ENCODE data around the gene DNM3.
A peak's percentile ranks its signal among the peaks of the same experiment; 100 is the strongest.

The DNM3 gene

DNA sequence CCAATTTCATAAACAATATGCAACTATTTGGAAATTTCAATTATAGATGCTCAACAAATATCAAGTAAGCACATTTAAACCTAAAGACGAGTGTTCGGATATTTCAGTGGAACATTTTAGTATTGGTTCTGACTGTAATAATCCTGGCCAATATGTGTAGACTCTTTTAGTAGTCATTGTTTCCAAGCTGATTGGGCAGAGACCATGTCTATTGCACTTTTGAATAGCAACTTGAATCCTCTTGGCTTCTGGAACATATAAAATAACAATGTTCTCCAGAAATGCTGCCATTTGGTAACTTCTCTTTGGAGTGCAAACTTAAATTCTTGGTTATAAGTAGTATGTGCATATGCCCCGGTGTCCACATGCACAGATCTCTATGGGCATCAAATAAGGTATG lies 373.7 kb downstream of the DNM3 start:
- Histone ChIP-seq H3K4me3 (ENCODE audit: low read depth, low read length) (no peak overlapping the region), H3K9me3 (ENCODE audit: control insufficient read depth, insufficient read depth, low read depth, low read length) (no peaks in the 10 kb centered on the region), H3K4me1 (ENCODE audit: control insufficient read depth, insufficient read depth, low read length) (no peaks in the 10 kb centered on the region), H3K36me3 (ENCODE audit: control insufficient read depth in 2 of 2, insufficient read depth in 1 of 2, low read length in 2 of 2) (no peaks in the 10 kb centered on the region), H3K27ac (ENCODE audit: extremely low read depth, low read depth, low read length) (no peak overlapping the region)
- TF ChIP-seq, protein P1, sequence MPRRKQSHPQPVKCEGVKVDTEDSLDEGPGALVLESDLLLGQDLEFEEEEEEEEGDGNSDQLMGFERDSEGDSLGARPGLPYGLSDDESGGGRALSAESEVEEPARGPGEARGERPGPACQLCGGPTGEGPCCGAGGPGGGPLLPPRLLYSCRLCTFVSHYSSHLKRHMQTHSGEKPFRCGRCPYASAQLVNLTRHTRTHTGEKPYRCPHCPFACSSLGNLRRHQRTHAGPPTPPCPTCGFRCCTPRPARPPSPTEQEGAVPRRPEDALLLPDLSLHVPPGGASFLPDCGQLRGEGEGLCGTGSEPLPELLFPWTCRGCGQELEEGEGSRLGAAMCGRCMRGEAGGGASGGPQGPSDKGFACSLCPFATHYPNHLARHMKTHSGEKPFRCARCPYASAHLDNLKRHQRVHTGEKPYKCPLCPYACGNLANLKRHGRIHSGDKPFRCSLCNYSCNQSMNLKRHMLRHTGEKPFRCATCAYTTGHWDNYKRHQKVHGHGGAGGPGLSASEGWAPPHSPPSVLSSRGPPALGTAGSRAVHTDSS (tag by site-specific recombination; IDR thresholded peaks at IDR 0.05): no peak
- TF ChIP-seq, protein P2, sequence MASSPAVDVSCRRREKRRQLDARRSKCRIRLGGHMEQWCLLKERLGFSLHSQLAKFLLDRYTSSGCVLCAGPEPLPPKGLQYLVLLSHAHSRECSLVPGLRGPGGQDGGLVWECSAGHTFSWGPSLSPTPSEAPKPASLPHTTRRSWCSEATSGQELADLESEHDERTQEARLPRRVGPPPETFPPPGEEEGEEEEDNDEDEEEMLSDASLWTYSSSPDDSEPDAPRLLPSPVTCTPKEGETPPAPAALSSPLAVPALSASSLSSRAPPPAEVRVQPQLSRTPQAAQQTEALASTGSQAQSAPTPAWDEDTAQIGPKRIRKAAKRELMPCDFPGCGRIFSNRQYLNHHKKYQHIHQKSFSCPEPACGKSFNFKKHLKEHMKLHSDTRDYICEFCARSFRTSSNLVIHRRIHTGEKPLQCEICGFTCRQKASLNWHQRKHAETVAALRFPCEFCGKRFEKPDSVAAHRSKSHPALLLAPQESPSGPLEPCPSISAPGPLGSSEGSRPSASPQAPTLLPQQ (tag by site-specific recombination; IDR thresholded peaks at IDR 0.05): no peak
- TF ChIP-seq ZFP41 (tag by site-specific recombination; IDR thresholded peaks at IDR 0.05; ENCODE audit: borderline replicate concordance) (no peak), ZNF792 (tag by site-specific recombination; IDR thresholded peaks at IDR 0.05) (no peak), ZNF223 (tag by site-specific recombination; IDR thresholded peaks at IDR 0.05) (no peak), ZNF777 (tag by site-specific recombination; IDR thresholded peaks at IDR 0.05; ENCODE audit: borderline replicate concordance) (no peak), SP7 (tag by site-specific recombination; IDR thresholded peaks at IDR 0.05) (no peak), ZNF776 (tag by site-specific recombination; IDR thresholded peaks at IDR 0.05; ENCODE audit: borderline replicate concordance) (no peak), ZNF175 (tag by site-specific recombination; IDR thresholded peaks at IDR 0.05) (no peak), MYNN (tag by site-specific recombination; IDR thresholded peaks at IDR 0.05; ENCODE audit: borderline replicate concordance) (no peak)
- TF ChIP-seq, protein P3, sequence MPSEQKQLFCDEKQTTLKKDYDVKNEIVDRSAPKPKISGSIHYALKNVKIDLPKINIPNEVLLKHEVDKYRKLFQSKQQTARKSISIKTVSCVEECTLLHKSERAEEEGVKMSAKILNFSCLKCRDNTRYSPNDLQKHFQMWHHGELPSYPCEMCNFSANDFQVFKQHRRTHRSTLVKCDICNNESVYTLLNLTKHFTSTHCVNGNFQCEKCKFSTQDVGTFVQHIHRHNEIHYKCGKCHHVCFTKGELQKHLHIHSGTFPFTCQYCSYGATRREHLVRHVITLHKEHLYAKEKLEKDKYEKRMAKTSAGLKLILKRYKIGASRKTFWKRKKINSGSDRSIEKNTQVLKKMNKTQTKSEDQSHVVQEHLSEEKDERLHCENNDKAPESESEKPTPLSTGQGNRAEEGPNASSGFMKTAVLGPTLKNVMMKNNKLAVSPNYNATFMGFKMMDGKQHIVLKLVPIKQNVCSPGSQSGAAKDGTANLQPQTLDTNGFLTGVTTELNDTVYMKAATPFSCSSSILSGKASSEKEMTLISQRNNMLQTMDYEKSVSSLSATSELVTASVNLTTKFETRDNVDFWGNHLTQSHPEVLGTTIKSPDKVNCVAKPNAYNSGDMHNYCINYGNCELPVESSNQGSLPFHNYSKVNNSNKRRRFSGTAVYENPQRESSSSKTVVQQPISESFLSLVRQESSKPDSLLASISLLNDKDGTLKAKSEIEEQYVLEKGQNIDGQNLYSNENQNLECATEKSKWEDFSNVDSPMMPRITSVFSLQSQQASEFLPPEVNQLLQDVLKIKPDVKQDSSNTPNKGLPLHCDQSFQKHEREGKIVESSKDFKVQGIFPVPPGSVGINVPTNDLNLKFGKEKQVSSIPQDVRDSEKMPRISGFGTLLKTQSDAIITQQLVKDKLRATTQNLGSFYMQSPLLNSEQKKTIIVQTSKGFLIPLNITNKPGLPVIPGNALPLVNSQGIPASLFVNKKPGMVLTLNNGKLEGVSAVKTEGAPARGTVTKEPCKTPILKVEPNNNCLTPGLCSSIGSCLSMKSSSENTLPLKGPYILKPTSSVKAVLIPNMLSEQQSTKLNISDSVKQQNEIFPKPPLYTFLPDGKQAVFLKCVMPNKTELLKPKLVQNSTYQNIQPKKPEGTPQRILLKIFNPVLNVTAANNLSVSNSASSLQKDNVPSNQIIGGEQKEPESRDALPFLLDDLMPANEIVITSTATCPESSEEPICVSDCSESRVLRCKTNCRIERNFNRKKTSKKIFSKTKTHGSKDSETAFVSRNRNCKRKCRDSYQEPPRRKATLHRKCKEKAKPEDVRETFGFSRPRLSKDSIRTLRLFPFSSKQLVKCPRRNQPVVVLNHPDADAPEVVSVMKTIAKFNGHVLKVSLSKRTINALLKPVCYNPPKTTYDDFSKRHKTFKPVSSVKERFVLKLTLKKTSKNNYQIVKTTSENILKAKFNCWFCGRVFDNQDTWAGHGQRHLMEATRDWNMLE (tag by site-specific recombination; conservative IDR thresholded peaks at IDR 0.05; ENCODE audit: low read depth): no peak
- TF ChIP-seq, protein P4, sequence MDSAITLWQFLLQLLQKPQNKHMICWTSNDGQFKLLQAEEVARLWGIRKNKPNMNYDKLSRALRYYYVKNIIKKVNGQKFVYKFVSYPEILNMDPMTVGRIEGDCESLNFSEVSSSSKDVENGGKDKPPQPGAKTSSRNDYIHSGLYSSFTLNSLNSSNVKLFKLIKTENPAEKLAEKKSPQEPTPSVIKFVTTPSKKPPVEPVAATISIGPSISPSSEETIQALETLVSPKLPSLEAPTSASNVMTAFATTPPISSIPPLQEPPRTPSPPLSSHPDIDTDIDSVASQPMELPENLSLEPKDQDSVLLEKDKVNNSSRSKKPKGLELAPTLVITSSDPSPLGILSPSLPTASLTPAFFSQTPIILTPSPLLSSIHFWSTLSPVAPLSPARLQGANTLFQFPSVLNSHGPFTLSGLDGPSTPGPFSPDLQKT (IDR thresholded peaks at IDR 0.05; ENCODE audit: borderline replicate concordance, low read depth, low read length): no peak
- ChIA-PET POLR2A (no interaction called here), CTCF (no interaction called here)

DNA sequence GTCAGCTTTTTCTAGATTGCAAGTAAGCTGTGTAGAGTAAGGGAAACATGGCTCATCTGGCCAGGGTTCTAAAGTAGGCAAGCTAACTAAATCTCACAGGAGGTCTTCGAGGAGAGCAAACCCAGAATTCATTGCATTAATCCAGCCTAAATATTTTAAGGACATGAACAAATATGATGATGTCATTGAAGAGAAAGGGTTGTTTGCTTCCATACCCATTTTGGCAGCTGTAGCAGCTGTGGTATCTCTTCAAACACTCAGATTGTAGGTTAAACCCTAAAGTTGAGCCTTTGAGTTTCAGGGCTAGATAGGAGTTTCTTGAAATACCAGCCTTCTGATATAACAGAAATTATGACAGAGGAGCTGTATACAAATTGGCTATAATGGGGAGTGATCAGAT lies 378.7 kb downstream of the DNM3 start:
- Histone ChIP-seq H3K4me3 (ENCODE audit: low read depth, low read length) (no peak overlapping the region), H3K4me1 (ENCODE audit: control insufficient read depth, insufficient read depth, low read length) (no peaks in the 10 kb centered on the region), H3K27ac (ENCODE audit: extremely low read depth, low read depth, low read length) (no peak overlapping the region), H3K9me3 (ENCODE audit: control insufficient read depth, insufficient read depth, low read depth, low read length) (no peaks in the 10 kb centered on the region), H3K36me3 (ENCODE audit: control insufficient read depth in 2 of 2, insufficient read depth in 1 of 2, low read length in 2 of 2) (no peaks in the 10 kb centered on the region)
- CTCF ChIA-PET: interaction anchor here (0.6 to 1.7 kb wide), 2 partner anchors 58 to 179 kb away, joined by 4 to 5 read pairs; no protein-coding TSS in a partner anchor
- POLR2A ChIA-PET: no interaction called here
- no peak for TF ChIP-seq ZNF169 (tag by site-specific recombination; IDR thresholded peaks at IDR 0.05)
- TF ChIP-seq, protein P5, sequence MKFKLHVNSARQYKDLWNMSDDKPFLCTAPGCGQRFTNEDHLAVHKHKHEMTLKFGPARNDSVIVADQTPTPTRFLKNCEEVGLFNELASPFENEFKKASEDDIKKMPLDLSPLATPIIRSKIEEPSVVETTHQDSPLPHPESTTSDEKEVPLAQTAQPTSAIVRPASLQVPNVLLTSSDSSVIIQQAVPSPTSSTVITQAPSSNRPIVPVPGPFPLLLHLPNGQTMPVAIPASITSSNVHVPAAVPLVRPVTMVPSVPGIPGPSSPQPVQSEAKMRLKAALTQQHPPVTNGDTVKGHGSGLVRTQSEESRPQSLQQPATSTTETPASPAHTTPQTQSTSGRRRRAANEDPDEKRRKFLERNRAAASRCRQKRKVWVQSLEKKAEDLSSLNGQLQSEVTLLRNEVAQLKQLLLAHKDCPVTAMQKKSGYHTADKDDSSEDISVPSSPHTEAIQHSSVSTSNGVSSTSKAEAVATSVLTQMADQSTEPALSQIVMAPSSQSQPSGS (tag by site-specific recombination; IDR thresholded peaks at IDR 0.05; ENCODE audit: low read depth): peak; percentile 54; the same call in 1 of the 2 replicates
